ENCODE results near the gene IGFBP4. TPM values are rescaled to one million over a fixed set of nuclear protein-coding genes. Genes with fewer than 3 reads are reported as not detected.
A peak's percentile ranks its signal among the peaks of the same experiment; 100 is the strongest.

Gene IGFBP4
- total and polyA plus RNA-seq, 4 donors: 197 to 565 (median 215) TPM

GRCh38 chr17:40499551-40500189 is 56.4 kb downstream of the IGFBP4 start:
- H3K4me3 ChIP-seq: no peak overlapping the region

GRCh38 chr17:40500190-40500589 is 56.9 kb downstream of the IGFBP4 start:
- DNase-seq: no peak

More at GRCh38 chr17:40499551-40500189, 56.4 kb downstream of the IGFBP4 start:
- peak; percentile 68 to 80 (median 74) for DNase-seq
- ATAC-seq (ENCODE audit: insufficient read depth, low FRiP score): peak; percentile 67
- Histone ChIP-seq H3K9ac (ENCODE audit: insufficient read depth in 1 of 2, low read length in 2 of 2) (peak overlapping the region in 1 of 2 donors; percentile 28), H3K4me1 (ENCODE audit: control insufficient read depth in 5 of 5, insufficient read depth in 5 of 5, low read length in 5 of 5) (peaks cover 0 to 10% (median 0%) of the 10 kb centered on the region in 5 donors), H3K9me3 (ENCODE audit: control insufficient read depth in 4 of 4, insufficient read depth in 3 of 4, low read length in 3 of 4) (peaks cover 0 to 5% (median 0%) of the 10 kb centered on the region in 4 donors), H3K27me3 (ENCODE audit: control insufficient read depth in 3 of 3, insufficient read depth in 3 of 3, low read length in 2 of 3) (no peaks in the 10 kb centered on the region), H3K27ac (ENCODE audit: low read depth in 1 of 2, low read length in 1 of 2) (peak overlapping the region in 1 of 2 donors; percentile 37), H3K36me3 (ENCODE audit: control insufficient read depth in 4 of 4, insufficient read depth in 4 of 4, low read length in 4 of 4) (no peaks in the 10 kb centered on the region)
- 20 to 23% methylated on average over 16 to 17 of the region's 17 CpGs for WGBS, 2 donors
- TF ChIP-seq CTCF (IDR thresholded peaks at IDR 0.05; ENCODE audit: control extremely low read depth, extremely low read depth): no peak

GRCh38 chr17:40500709-40501108 is 57.5 kb downstream of the IGFBP4 start:
- ATAC-seq (ENCODE audit: insufficient read depth, low FRiP score) (no peak), DNase-seq (no peak)
- H3K27ac ChIP-seq (ENCODE audit: low read depth in 1 of 2, low read length in 1 of 2): no peak overlapping the region
- H3K27me3 ChIP-seq (ENCODE audit: control insufficient read depth in 3 of 3, insufficient read depth in 3 of 3, low read length in 2 of 3): no peaks in the 10 kb centered on the region
- no peaks in the 10 kb centered on the region for H3K36me3 ChIP-seq (ENCODE audit: control insufficient read depth in 4 of 4, insufficient read depth in 4 of 4, low read length in 4 of 4)
- no peak overlapping the region for H3K4me3 ChIP-seq
- H3K9me3 ChIP-seq (ENCODE audit: control insufficient read depth in 4 of 4, insufficient read depth in 3 of 4, low read length in 3 of 4): peaks cover 0 to 5% (median 0%) of the 10 kb centered on the region in 4 donors
- WGBS, 2 donors: 94 to 96% methylated on average over 10 of the region's 10 CpGs
- TF ChIP-seq CTCF (IDR thresholded peaks at IDR 0.05; ENCODE audit: control extremely low read depth, extremely low read depth): no peak
- H3K4me1 ChIP-seq (ENCODE audit: control insufficient read depth in 5 of 5, insufficient read depth in 5 of 5, low read length in 5 of 5): peaks cover 0 to 10% (median 0%) of the 10 kb centered on the region in 5 donors
- no peak overlapping the region for H3K9ac ChIP-seq (ENCODE audit: insufficient read depth in 1 of 2, low read length in 2 of 2)

More at GRCh38 chr17:40500190-40500589, 56.9 kb downstream of the IGFBP4 start:
- Histone ChIP-seq H3K36me3 (ENCODE audit: control insufficient read depth in 4 of 4, insufficient read depth in 4 of 4, low read length in 4 of 4) (no peaks in the 10 kb centered on the region), H3K27ac (ENCODE audit: low read depth in 1 of 2, low read length in 1 of 2) (peak overlapping the region in 1 of 2 donors; percentile 11), H3K4me1 (ENCODE audit: control insufficient read depth in 5 of 5, insufficient read depth in 5 of 5, low read length in 5 of 5) (peaks cover 0 to 10% (median 0%) of the 10 kb centered on the region in 5 donors), H3K9ac (ENCODE audit: insufficient read depth in 1 of 2, low read length in 2 of 2) (no peak overlapping the region), H3K4me3 (no peak overlapping the region), H3K27me3 (ENCODE audit: control insufficient read depth in 3 of 3, insufficient read depth in 3 of 3, low read length in 2 of 3) (no peaks in the 10 kb centered on the region), H3K9me3 (ENCODE audit: control insufficient read depth in 4 of 4, insufficient read depth in 3 of 4, low read length in 3 of 4) (peaks cover 0 to 5% (median 0%) of the 10 kb centered on the region in 4 donors)
- ATAC-seq (ENCODE audit: insufficient read depth, low FRiP score): no peak
- no peak for TF ChIP-seq CTCF (IDR thresholded peaks at IDR 0.05; ENCODE audit: control extremely low read depth, extremely low read depth)
- whole genome bisulfite sequencing, 2 donors: 86 to 89% methylated on average over 11 of the region's 11 CpGs
